Measurements from ENCODE around the gene PDE3A. TPM values are rescaled to one million over a fixed set of nuclear protein-coding genes. Genes with fewer than 3 reads are reported as not detected.

Gene PDE3A
- total RNA-seq, 6 experiments from 2014 or later: 0.79 to 2.4 (median 1.3) TPM

DNA sequence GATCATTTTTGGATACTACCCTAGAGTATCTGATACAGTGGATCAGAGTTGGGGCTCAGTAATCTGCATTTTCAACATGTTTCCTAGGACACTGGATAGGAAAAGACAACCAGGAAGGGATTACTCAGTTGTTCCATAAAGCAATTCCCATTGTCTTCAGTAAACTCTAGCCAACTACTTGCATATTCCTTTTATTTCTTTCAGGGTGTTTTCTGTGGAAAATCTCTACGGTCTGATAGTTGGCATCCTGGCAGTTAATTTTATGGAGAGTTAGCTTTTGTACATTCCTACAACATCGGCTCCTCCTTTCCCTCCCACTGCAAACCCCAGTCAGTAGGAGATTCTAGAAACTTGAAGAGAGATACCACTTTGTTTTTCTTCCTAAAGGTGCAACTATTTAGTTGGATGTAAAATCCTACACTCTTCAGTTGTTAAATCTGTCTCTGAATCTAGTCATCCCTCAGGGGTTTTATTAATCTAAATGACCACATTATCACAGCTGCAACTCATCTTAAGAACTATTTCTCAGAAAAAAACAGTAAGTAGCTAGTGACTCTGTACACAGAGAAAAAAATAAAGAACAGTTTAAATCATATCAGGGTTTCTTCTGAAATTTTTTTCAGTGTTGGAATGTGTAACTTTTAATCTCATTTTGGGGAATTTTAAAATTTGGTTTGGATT, 103.9 kb downstream of the PDE3A start:
- Histone ChIP-seq H3K27ac (no peak overlapping the region), H3K4me1 (no peaks in the 10 kb centered on the region), H3K36me3 (no peaks in the 10 kb centered on the region), H3K4me3 (no peak overlapping the region), H3K27me3 (no peaks in the 10 kb centered on the region), H3K9me3 (no peaks in the 10 kb centered on the region)
- ATAC-seq (no peak), DNase-seq (no peak)
- no peak for TF ChIP-seq POLR2A (IDR thresholded peaks at IDR 0.05)
- TF ChIP-seq, protein P1, sequence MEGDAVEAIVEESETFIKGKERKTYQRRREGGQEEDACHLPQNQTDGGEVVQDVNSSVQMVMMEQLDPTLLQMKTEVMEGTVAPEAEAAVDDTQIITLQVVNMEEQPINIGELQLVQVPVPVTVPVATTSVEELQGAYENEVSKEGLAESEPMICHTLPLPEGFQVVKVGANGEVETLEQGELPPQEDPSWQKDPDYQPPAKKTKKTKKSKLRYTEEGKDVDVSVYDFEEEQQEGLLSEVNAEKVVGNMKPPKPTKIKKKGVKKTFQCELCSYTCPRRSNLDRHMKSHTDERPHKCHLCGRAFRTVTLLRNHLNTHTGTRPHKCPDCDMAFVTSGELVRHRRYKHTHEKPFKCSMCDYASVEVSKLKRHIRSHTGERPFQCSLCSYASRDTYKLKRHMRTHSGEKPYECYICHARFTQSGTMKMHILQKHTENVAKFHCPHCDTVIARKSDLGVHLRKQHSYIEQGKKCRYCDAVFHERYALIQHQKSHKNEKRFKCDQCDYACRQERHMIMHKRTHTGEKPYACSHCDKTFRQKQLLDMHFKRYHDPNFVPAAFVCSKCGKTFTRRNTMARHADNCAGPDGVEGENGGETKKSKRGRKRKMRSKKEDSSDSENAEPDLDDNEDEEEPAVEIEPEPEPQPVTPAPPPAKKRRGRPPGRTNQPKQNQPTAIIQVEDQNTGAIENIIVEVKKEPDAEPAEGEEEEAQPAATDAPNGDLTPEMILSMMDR (IDR thresholded peaks at IDR 0.05): no peak
- intact Hi-C loops (cut with DNase I): no loop called here
- WGBS (ENCODE audit: insufficient coverage, low coverage, low lambda C conversion rate, missing lambda C conversion rate): 36% methylated on average over 2 of the region's 2 CpGs

DNA sequence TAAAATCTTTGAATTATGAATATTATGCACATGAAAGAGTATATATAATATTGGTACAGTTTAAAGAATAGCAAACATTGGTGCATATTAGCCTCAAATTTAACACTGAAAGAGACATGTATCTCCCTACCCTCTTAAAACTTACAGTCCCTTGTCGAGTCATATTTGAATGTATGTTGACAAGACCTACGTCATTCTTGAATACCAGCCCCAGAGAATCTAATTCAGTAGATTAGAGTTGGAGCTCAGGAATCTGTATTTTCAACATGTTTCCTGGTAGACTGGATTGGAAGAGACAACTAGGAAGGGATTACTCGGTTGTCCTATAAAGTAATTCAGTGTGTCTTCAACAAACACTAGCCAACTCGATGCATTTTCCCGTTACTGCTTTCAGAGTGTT, 104.8 kb downstream of the PDE3A start:
- Histone ChIP-seq H3K4me1 (no peaks in the 10 kb centered on the region), H3K4me3 (no peak overlapping the region), H3K27ac (no peak overlapping the region), H3K9me3 (no peaks in the 10 kb centered on the region), H3K27me3 (no peaks in the 10 kb centered on the region), H3K36me3 (no peaks in the 10 kb centered on the region)
- TF ChIP-seq POLR2A (IDR thresholded peaks at IDR 0.05): no peak
- TF ChIP-seq, protein P1 (IDR thresholded peaks at IDR 0.05): no peak
- intact Hi-C loops (cut with DNase I): no loop called here
- 81% methylated on average over 5 of the region's 5 CpGs for WGBS (ENCODE audit: insufficient coverage, low coverage, low lambda C conversion rate, missing lambda C conversion rate)
- ATAC-seq (no peak), DNase-seq (no peak)

DNA sequence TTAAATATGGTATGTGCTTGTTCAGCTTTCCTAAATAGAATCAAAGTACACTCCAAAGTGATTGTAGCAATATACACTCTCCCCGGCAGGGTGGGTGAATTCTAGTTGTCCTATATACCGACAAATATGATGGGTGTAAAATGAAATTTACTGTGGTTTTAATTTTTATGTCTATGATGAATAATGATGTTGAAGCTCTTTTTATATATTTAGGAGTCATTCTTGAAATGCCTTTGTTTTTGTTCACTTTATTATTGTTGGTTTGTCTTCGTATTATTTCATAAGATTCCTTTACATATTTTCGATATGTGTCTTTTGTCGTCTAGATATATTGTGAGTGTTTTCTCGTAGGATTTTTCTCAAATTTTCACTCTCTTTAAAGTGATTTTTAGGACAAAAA, 105.7 kb downstream of the PDE3A start:
- ATAC-seq: no peak
- H3K36me3 ChIP-seq: no peaks in the 10 kb centered on the region
- no peak for DNase-seq
- H3K9me3 ChIP-seq: no peaks in the 10 kb centered on the region
- TF ChIP-seq POLR2A (IDR thresholded peaks at IDR 0.05): no peak
- TF ChIP-seq, protein P1 (IDR thresholded peaks at IDR 0.05): no peak
- H3K27me3 ChIP-seq: no peaks in the 10 kb centered on the region
- H3K27ac ChIP-seq: no peak overlapping the region
- intact Hi-C loops (cut with DNase I): no loop called here
- H3K4me1 ChIP-seq: no peaks in the 10 kb centered on the region
- no peak overlapping the region for H3K4me3 ChIP-seq
- WGBS (ENCODE audit: insufficient coverage, low coverage, low lambda C conversion rate, missing lambda C conversion rate): 76% methylated on average over 6 of the region's 6 CpGs

DNA sequence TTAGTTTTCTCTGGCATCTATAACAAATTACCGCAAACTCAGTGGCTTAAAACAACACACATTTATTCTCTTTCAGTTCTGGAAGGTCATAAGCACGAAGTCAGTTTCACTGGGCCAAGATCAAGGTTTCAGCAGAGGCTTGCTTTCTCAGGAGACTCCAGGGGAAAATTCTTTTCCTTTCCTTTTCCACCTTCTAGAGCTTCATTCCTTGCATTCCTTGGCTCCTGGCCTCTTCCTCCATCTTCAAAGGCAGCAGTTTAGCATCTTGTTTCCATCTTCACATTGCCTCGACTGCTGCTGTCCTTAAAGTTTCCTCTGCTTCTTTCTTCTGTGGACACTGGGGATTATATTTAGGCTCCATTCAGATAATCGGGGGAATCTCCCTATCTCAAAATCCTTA, 106.1 kb downstream of the PDE3A start:
- no peaks in the 10 kb centered on the region for H3K36me3 ChIP-seq
- H3K27me3 ChIP-seq: no peaks in the 10 kb centered on the region
- ATAC-seq (no peak), DNase-seq (no peak)
- intact Hi-C loops (cut with DNase I): no loop called here
- H3K9me3 ChIP-seq: no peaks in the 10 kb centered on the region
- no peaks in the 10 kb centered on the region for H3K4me1 ChIP-seq
- H3K4me3 ChIP-seq: no peak overlapping the region
- H3K27ac ChIP-seq: no peak overlapping the region
- WGBS (ENCODE audit: insufficient coverage, low coverage, low lambda C conversion rate, missing lambda C conversion rate): 76% methylated on average over 4 of the region's 4 CpGs
- TF ChIP-seq, protein P1 (IDR thresholded peaks at IDR 0.05): no peak
- no peak for TF ChIP-seq POLR2A (IDR thresholded peaks at IDR 0.05)
